Stimulated activated CD4-positive, alpha-beta T cell treated with anti-CD3 and anti-CD28 coated beads, TNF-alpha, amount 100 ng/mL, for 24 hours (primary cell): Measurements from ENCODE around the gene IL12RB2.

Experiments used
- DNase-seq, 3 experiments: peaks; one replicate each; pipeline ENCODE4 v3.0.0-alpha.2; 2020; ENCODE audit warnings: low read depth in 3 of 3

IL12RB2 gene, protein sequence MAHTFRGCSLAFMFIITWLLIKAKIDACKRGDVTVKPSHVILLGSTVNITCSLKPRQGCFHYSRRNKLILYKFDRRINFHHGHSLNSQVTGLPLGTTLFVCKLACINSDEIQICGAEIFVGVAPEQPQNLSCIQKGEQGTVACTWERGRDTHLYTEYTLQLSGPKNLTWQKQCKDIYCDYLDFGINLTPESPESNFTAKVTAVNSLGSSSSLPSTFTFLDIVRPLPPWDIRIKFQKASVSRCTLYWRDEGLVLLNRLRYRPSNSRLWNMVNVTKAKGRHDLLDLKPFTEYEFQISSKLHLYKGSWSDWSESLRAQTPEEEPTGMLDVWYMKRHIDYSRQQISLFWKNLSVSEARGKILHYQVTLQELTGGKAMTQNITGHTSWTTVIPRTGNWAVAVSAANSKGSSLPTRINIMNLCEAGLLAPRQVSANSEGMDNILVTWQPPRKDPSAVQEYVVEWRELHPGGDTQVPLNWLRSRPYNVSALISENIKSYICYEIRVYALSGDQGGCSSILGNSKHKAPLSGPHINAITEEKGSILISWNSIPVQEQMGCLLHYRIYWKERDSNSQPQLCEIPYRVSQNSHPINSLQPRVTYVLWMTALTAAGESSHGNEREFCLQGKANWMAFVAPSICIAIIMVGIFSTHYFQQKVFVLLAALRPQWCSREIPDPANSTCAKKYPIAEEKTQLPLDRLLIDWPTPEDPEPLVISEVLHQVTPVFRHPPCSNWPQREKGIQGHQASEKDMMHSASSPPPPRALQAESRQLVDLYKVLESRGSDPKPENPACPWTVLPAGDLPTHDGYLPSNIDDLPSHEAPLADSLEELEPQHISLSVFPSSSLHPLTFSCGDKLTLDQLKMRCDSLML

DNA sequence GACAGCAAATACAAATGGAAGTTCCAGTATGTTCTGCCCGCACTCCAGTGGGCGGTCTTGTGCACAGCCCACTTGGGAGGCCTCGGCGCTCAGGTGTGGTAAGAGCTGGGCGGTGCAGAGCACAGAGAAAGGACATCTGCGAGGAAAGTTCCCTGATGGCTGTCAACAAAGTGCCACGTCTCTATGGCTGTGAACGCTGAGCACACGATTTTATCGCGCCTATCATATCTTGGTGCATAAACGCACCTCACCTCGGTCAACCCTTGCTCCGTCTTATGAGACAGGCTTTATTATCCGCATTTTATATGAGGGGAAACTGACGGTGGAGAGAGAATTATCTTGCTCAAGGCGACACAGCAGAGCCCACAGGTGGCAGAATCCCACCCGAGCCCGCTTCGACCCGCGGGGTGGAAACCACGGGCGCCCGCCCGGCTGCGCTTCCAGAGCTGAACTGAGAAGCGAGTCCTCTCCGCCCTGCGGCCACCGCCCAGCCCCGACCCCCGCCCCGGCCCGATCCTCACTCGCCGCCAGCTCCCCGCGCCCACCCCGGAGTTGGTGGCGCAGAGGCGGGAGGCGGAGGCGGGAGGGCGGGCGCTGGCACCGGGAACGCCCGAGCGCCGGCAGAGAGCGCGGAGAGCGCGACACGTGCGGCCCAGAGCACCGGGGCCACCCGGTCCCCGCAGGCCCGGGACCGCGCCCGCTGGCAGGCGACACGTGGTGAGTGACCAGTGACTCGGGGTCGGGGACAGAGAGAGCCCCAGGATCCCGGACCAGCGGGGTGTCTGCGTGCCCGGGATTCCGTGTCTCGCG is at the start of gene IL12RB2:
Gene IL12RB2 (plus strand): TSS at position 623 of the 810 bp plus-strand sequence. CDS start 12,496 bp downstream, outside the sequence.
- DNase-seq = peak; percentile 25 to 62 (median 31)

- no peak for DNase-seq
Observed at GRCh38 chr1:67261680-67262079, 46.0 kb upstream of the IL12RB2 start.

- DNase-seq = no peak
Observed at GRCh38 chr1:67262735-67263134, 44.9 kb upstream of the IL12RB2 start.

DNA sequence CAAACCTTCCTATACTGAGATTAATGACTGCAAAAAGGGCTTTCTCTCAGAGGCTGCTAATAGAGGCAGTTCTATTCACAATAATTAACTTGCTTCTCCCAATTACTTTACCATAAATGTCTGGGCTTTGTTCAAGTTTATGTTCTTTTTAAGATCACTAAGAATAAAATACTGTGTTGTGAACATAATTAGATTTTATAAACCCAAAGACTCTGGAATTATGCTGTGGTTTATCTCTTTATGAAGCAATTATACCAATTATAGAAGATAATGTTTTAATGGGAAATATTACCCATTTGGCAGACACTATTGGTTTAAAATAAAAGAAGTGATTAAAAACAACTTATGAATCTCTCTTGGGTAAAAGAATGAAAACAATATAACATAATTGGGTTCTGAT is 43.5 kb upstream of the IL12RB2 start:
- DNase-seq = no peak

GRCh38 chr1:67264899-67265298 is 42.8 kb upstream of the IL12RB2 start:
- no peak for DNase-seq

DNA sequence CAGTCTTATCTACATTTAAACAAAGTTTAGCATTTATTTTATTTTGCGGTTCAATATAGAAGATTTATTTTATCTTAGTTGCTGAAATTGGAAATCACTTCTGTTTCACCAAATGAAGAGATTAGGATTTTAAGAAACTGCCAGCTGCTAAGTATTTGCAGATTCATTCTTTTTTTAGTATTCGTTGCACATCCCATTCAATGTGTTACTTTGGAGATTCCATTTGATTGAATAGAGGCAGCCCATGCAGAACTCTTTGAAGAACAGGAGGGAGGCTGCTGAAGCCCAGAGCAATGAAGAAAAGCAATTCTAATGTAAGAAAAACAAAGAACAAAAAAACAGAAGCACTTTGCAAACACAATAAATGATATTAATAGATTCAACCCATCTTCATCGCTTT is 38.6 kb upstream of the IL12RB2 start:
- DNase-seq = no peak

- no peak for DNase-seq
Observed at GRCh38 chr1:67270541-67270940, 37.1 kb upstream of the IL12RB2 start.

GRCh38 chr1:67273591-67273990 is 34.1 kb upstream of the IL12RB2 start:
- no peak for DNase-seq

- DNase-seq = no peak
Observed at GRCh38 chr1:67274623-67275325, 32.9 kb upstream of the IL12RB2 start.

DNA sequence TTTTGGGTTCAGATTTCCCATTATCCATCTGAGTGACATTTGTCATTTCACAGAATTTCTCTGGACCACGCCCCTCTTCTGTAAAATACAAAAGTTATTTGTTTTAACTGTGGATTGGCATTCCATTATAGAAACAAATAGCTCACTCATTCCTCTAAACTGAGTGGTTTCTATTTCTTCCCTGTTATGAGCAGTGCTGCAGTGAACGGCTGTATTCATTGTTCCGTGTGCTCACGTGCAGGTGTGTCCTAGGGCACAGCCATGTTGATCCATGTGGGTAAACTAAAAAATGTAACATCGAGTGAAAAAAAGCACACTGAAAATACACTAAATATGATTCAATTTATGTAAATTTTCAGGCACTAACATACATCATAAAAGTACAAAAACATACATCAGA is 27.0 kb upstream of the IL12RB2 start:
- no peak for DNase-seq

DNA sequence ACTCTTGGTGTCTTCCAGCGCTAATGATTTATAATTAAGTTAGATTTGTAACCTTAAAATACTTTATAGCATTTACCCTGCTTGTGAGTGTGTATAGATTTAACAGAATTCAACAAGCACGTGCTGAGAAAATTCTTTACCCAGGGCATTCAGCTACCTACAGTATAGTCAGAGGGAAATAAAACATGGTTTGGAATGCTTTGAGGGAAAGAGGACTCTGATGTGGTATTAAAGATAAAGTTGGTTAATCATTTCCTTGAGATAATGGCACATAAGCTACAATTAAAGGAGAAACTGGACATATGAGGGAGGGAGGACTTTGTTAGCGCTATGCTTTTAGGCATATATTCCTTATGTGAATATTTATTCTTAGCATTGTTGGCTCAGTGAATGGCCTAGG is 26.4 kb upstream of the IL12RB2 start:
- no peak for DNase-seq

DNA sequence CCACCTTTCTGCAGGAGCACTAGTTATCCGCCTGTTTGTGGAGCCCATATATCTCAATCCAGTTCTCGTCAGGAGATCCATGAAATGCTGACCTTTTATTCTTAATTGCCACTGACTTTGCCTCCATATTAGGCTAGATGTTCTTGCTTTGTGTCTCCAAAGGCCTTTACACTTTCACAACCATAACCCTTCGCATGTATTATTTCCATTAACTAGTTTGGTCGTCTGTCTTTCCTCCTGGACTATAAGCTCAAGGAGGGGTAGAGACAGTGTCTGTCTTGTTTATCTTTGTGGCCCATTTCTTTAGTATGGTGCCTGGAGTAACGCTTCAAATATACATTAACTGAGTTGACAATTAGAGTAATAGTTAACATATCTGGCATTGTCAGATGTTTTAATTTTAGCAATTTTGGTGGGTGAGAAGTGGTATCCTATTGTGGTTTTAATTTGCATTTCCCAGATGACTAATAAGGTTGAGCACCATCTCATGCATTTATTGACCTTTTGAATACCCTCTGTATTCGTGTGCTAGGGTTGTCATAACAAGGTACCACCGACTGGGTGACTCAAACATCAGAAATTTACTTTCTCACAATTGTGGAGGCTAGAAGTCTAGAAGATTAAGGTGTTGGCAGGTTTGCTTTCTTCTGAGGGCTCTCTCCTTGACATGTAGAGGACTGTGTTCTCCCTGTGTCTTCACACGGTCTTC is 21.7 kb upstream of the IL12RB2 start:
- DNase-seq = no peak

DNA sequence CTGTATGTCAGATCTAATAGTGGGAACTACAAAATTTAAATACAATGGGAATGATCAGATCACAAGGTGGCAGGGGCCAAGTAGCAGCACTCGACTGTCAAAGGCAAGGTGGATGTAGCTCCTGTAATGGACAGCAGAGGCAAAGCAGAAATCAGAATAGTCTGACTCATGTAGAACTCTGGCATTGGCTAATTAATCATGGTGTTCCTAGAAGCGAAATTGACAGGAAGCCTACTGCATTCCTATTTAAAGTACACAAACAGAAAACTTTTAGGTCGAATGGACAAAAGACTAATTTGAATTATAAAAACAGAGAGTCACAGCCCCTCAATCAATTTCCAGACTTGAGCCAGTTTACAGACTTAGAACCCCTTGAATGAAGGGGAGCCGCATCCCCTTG is 17.4 kb upstream of the IL12RB2 start:
- no peak for DNase-seq

GRCh38 chr1:67294836-67295617 is 12.6 kb upstream of the IL12RB2 start:
- DNase-seq = no peak

DNA sequence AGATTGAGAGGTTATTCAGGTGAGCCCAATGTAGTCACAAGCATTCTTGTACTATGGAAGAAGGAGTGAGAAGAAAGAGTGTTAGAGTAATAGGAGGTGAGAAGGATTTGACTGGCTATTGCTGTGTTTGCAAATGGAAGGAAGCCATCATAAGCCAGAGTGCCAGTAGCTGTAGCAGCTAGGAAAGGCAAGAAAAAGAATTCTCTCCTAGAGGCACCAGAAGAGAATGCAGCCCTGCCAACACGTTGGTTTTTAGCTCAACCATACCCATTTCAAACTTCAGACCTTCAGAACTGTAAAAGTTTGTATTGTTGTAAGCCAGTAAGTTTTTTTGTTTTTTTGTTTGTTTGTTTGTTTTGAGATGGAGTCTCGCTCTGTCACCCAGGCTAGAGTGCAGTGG is 8.9 kb upstream of the IL12RB2 start:
- no peak for DNase-seq

- DNase-seq = no peak
Observed at GRCh38 chr1:67299296-67299695, 8.4 kb upstream of the IL12RB2 start.

- no peak for DNase-seq
Observed at GRCh38 chr1:67300561-67300960, 7.1 kb upstream of the IL12RB2 start.

DNA sequence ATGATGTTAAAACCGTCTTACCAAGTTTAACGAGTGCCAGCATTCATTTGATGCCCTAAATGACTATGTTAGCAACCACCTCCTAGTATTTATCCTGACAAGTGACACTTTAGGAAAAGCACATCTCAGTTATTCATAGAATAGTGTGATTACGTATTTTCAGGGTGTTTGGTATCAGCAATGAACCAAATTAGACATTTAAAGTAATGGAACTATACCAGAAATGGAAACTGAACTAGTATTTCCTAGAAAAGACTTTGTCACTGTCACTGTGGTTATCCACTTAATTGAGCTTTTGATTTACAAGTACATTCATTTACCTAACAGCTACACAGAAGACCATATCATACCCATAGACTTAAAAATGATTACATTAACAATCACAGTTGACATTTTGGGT is 3.6 kb upstream of the IL12RB2 start:
- no peak for DNase-seq

- DNase-seq = no peak
Observed at GRCh38 chr1:67306547-67306946, 1.1 kb upstream of the IL12RB2 start.

DNA sequence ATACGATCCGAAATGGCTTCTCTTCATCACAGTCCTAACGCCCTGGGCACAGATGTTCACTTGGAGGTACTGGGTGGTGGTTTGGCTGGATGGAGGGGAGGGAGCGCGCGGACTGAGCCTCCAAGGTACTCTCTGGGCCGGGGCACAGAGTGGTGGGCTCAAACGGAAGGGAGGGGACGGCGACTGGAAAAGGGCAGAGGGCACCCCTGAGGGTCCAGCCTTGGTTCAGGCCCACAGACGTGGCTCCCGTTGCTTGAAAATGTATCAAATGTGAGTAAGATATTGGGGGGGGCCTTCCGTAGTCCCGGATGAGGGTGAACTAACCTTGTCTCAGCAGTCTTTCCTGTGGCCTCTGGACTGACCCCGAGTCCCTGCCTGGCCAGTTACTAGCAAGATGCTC is 463 bp downstream of the IL12RB2 start:
- DNase-seq = peak in 1 of 3 experiments; percentile 12
